A204.1 (cell line): Measurements from ENCODE around the gene CCDC91.
"Not testable (repeated sequence)": the region's sequence is repeated elsewhere in the genome, so short reads cannot be mapped to it uniquely, and the experiment has no call there.

Experiments
- FAIRE-seq: peaks from 2 replicates; lab custom pipeline; 2012; peaks lifted over from hg19 to GRCh38; lab: Jason Lieb, UNC

The CCDC91 gene

DNA sequence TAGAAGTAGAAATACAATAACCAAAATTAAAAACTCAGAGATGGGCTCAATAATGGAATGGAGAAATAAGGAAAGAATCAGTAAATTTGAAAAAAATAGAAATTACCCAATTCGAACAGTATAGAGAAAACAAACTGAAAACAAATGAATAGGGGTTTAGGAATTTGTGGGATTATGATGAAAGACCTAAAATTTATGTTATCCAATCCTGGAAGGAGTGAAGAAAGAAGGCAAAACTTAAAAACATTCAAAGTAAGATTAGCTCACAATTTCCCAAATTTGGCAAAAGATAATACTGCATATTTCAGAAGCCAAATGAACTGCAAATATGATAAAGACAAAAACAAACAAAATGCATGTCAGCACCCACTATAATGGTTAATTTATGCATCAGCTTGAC lies 177.1 kb downstream of the CCDC91 start:
- FAIRE-seq: no peak

DNA sequence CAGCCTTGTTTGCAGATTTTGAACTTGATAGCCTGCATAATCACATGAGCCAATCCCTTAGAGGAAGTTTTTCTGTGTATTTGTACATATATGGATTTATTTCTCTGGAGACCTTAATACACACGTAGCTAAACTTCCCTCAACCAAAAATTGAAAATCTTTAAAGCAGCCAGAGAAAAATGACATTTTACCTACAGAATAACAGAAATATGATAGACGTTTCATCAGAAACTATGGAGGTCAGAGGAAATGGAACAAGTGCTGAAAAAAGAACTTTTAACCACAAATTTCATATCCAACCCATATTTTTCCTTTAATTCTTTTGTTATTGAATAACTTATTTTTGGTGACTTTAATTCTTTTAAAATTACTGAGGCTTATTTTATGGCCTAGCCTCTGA lies 177.7 kb downstream of the CCDC91 start:
- no peak for FAIRE-seq

DNA sequence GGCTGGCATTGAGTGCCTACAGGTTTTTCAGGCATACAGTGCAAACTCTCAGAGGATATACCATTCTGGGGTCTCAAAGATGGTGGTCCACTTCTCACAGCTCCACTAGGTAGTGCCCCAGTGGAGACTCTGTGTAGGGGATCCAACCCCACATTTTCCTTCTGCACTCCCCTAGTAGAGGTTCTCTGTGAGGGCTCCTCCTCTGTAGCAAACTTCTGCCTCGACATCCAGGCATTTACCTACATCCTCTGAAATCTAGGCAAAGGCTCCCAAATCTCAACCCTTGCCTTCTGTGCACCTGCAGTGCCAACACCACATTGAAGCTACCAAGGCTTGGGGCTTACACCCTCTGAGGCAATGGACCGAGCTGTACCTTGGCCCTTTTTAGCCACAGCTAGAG lies 179.2 kb downstream of the CCDC91 start:
- FAIRE-seq: no peak

DNA sequence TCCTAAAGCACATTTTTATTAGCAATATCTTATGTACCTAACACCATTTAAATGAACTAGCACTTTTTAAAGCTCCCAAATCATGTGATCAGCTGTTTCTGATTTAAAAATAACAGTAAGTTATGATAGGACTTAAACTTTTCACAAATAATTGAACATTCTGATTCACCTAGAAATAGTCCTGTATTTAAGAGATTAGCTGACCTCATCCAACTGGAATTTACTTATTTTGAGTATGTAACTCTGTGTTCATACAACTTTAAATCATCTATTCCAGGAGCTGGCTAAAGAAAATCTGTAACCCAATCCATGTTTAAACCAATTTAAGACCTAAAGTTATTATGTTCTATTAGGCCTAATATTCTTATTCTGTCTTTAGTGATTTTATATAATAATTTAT lies 184.3 kb downstream of the CCDC91 start:
- FAIRE-seq: no peak

DNA sequence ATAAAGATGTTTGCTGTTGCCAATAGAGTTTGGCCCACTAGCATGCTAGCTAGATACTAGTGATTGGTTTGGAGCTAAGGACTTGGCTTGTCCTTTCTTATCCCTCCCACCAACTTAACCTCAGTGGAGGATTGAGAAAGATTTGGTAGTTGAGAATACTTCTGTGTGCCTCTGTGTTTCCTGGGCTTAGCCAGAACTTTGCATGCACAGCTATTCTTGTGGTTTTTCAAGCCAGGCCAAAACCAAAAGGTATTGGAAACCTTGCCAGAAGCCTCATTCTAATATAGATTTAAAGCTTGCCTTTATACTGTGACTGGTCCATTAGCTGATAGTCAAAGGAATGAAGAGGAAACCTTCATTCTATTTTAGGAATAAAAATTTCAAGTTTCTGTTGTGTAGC lies 188.5 kb downstream of the CCDC91 start:
- no peak for FAIRE-seq

DNA sequence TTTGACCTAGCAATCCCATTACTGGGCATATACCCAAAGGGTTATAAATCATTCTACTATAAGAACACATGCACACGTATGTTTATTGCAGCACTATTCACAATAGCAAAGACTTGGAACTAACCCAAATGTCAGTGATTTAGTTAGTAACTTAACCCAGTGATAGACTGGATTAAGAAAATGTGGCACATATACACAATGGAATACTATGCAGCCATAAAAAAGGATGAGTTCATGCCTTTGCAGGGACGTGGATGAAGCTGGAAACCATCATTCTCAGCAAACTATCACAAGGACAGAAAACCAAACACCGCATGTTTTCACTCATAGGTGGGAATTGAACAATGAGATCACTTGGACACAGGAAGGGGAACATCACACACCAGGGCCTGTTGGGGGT lies 189.5 kb downstream of the CCDC91 start:
- not testable (repeated sequence) for FAIRE-seq

DNA sequence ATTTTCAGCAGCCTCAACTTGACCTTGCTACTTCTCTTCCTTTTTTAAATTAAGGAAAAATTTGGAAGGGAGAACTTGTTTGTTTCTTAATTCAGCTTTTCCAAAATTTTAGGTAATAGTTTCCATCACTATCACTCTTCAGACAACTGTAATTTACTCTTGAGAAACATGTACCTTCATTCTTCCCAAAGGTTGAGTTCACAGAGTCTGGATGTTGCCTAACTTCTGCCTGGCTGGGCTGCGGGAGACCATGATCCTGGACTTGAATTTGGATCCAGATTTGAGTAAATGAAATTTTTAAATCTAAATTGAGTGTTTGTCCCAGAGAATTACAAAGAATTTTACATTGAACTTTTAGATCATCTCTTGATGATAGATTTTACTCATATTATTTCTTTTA lies 193.1 kb downstream of the CCDC91 start:
- no peak for FAIRE-seq

DNA sequence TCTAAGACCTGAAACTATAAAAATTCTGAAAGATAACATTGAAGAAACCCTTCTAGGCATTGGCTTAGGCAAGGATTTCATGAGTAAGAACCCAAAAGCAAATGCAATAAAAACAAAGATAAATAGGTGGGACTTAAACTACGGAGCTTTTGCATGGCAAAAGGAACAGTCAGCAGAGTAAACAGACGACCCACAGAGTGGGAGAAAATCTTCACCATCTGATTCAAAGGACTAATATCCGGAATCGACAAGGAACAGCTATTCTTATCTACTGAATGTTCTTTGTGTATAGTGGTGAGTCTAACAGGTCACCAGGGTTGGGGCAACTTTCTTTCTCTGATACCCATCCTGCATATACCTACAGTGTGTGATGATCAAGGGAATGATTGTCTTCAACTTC lies 198.6 kb downstream of the CCDC91 start:
- no peak for FAIRE-seq

DNA sequence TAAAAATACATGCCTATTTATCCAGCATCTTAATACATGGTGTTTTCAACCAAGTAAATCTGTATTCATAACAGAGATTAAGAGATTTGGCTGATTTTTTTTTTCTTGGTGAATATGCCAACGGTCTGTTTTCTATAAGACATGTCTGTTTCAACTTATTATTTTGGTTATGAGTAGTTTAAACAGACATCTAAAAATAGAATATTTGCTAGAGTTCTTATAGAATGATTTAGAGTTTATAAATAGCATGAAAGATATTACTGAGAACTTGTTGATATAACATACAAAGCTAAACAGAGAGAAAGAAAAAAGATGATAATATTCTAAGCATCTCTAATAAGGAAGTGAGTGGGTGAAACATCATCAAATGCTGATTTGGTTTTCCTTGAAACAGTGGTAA lies 199.9 kb downstream of the CCDC91 start:
- peak; percentile 65 for FAIRE-seq

DNA sequence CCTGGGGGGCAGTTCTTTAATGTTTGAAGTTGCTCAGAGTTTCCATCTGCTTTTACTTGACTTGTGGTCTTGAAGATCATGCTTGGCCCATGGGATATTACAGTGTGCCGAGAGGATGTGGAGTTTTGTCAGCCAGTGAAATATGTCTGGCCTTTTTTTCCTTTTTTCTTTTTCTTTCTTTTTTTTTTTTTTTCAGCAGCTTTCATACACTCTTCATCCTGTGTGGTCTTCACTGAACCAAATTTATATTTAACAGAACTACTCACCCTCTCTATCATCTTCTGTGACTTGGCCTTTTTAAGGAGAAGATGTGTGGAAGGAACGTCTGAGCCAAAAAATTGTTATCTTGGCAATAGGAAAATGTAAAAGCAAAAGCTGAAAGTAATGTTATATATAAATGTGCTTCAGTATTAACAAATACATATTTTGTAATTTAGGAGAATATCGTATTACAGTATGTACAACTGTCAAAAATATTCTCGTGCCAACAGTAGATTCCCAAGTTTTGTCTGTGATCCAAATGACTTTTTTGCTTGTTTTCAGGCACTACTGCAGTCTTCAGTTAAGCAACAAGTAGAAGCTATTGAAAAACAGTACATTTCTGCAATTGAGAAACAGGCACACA lies 200.6 kb downstream of the CCDC91 start:
- FAIRE-seq: no peak

DNA sequence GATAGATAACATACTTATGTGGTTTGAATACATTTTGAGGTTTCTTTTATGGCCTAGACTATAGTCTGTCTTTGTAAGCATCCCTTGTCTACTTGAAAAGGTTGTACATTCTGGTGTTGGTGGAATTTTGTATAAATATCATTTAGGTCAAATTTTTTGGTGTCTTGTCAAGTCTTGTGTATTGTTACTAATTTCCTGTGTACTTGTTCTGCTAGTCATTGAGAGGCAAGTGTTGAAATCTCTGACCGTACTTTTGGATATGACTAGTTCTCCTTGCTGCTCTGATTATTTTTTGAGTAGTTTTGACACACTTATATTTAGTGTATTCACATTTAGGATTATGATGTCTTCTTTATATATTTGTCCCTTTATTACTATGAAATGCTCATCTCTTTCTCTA lies 219.6 kb downstream of the CCDC91 start:
- no peak for FAIRE-seq

DNA sequence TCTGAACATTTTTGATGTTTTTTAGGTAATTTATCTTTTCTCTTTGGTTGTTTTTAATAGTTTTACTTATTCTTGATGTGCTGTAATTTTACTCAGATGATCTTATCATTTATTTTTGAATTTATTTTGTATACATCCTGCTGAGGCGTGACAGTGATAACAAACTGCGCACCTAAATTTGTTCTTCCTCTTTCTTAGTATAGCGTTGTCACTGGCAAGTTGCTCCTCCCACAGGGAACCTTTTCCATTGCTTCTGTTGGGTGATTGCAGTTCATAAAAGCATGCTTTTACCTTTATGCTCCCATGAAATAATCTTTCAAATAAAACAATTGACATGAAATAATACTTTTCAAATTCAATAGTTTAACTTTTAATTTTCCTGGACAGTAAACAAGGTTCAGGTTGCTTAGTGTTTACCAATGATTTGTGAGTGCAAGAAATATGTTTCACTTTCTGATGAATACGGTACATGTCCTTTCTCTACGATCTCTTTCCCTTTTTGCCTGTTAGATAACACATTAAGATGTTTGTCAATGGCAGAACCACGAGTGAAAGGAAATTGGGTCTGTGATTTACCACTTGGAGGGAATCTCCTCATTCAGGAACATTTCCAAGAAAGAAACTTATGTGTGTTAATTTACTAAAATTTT lies 223.3 kb downstream of the CCDC91 start:
- FAIRE-seq: no peak

DNA sequence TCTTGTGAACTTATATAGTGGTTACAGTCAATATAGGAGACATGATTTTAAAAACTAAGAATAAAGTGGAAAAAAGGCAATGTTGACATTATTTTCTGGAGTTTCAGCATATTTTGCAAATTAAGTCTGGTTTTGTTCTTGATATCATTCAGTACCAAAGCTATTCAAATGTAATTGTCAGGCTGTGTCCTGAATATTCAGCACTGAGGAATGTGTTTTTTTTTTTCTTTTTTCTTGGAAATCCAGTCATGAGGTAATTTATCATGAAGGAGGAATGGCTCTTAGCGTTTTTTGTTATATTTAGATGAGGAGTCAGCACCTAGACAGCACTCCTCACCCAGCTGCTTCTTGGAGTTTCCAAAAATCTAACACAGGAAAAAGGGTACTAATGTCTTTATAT lies 225.5 kb downstream of the CCDC91 start:
- FAIRE-seq: no peak

DNA sequence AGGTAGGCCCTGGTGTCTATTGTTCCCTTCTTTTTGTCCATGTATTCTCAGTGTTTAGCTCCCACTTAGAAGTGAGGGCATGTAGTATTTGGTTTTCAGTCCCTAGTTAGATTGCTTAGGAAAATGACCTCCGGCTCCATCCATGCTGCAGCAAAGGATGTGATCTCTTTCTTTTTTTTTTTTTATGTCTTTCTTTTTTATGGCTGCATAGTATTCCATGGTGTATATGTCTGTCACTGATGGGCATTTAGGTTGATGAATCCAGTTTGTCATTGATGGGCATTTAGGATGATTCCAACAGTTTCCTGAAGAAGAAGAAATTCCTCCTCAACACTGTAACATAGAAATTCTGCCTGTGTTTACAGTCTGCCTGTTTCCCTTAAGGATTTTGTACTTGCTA lies 231.1 kb downstream of the CCDC91 start:
- FAIRE-seq: no peak

DNA sequence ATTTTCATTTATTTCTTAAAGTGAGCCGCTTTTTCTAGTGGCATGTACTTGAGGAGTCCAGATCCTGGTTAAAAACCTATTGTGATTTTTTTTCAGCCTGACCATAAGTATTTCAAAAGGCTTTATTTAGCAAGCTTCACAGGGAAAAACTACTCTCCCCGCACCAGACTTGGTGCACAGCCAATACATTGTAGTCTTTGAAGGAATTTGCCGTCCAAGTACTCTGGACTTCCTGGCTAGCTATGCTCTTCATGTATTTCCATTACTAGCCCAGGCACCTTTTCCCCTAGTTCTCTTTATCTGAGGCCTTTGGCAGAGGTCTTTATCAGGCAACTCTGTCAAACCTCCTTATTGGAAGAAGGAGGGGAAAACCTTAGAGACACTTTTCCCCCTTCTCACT lies 234.7 kb downstream of the CCDC91 start:
- FAIRE-seq: no peak

DNA sequence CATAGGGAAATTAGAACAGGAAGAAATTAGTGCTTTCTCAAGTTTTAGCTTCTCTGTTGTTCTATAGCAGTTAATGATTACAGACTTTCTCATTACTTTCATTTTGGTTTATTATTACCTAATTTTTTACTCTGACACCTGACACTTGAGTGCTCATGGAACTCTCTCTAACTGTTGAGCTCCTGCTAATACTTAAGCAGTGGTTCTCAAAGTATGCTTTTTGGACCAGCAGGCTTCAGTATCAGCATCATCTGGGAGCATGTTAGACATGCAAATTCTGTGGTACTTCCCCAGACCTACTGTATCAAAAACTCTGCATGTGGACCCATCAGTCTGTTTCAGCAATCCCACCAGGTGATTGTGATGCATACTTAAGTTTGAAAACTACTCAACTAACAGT lies 235.3 kb downstream of the CCDC91 start:
- FAIRE-seq: no peak

DNA sequence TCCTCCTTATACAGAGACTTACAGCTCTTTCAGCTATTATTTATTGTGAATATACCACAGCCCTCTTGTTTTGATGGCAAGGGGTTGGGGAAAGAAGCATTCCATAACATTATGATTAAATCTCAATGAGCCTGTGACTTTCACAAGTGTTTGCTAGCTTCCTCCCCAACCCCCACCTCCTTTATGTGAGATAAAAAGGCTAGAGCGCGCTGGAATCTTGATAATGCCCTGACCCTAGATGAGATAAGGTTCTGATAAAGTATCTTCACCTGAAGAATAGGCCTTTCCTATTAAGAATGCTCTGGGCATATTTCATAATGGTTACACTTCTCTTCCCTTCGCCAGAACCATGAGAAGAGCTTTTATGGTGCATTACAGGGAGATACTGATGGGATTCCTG lies 236.8 kb downstream of the CCDC91 start:
- FAIRE-seq: no peak

DNA sequence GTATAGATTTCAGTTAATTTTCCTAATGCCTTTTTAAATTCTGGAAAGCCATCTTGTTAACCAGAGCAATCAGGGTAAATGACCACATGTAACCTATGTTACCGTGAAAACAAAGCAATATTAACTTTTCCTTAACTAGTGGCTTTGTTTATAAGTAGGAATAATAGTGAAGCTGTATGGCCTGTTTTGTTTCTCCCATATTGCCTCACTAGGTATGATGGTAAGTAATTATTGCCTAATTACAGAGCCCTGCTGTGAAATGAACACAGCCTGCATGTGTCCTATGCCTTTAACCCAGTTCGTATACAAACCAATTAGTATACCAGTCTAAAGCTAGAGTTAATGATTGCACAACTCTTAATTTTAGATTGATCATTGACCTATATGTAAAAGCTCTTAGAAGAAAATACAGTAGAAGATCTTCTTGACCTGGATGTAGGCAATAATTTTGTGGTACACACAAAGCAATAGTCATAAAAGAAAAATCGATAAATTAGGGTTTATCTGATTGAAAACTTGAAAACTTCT lies 249.9 kb downstream of the CCDC91 start:
- FAIRE-seq: no peak

DNA sequence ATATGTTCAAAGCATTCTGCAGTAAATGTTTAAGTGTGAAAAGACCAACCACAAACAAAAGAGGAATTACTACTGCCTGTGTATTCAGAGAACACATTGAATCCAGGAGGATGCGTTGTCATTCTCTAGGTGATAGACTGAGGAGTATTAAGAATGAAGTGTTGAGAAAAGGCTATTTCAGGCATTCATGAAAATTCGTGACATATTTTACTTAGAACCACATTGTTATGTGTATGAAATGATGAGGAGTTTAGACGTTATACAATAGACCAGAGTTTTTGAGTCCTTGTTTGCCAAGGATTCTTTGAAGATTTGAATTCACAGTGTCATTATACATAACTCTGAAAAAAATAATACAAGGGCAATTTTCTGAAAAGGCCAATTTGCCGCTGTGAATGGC lies 251.8 kb downstream of the CCDC91 start:
- FAIRE-seq: no peak

DNA sequence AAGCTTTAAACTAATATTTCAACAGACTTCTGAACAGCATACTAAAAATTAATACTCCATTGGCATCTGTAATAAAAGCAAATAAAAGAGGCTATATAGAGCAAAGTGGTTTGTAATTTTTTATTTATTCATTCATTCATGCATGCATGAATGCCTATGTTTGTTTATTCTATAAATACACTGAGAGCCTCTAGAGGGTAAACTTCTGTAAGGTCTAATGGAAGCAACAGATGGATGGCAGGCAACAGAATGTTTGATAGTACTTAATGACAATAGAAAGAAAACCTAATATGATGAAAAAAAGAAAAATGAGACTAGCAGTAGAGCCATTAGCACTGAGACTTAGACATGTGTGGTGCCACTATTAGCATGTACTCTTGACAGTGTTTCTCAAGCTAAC lies 253.1 kb downstream of the CCDC91 start:
- FAIRE-seq: no peak

DNA sequence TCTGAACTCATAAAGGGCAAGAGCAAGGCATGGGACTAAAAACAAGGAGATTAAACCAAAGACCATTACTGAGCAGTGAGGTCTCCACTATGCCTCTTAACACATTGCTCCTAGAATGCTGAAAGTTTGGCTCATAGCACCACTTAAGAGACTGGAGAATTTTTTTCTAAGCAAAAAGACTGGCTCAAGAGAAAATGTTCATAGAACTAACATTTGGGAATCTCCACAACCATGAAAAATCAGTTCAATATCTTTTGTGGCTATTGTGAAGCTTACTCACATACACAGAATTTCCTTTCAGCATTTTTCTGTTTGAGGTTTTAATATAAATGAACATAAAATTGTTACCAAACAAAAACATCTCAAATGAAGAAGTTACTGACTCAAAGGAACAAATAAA lies 255.8 kb downstream of the CCDC91 start:
- FAIRE-seq: no peak

DNA sequence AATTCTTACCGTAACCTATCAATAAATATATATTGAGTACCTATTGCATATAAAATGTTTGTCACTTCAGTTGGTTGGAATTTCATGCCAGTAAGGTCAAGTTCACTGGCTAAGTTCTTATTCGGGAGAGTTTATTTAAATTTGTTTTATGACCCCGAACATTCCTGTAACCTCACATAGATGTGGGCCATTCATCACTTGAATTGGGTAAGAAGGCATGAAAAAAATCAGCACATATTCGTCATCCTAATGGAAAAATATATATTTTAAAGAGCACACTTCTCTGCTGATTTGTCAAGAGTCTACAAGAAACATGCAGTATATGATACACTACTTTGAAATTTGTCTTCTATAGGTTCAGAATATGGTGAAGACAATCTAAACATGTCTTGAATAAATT lies 263.4 kb downstream of the CCDC91 start:
- no peak for FAIRE-seq

DNA sequence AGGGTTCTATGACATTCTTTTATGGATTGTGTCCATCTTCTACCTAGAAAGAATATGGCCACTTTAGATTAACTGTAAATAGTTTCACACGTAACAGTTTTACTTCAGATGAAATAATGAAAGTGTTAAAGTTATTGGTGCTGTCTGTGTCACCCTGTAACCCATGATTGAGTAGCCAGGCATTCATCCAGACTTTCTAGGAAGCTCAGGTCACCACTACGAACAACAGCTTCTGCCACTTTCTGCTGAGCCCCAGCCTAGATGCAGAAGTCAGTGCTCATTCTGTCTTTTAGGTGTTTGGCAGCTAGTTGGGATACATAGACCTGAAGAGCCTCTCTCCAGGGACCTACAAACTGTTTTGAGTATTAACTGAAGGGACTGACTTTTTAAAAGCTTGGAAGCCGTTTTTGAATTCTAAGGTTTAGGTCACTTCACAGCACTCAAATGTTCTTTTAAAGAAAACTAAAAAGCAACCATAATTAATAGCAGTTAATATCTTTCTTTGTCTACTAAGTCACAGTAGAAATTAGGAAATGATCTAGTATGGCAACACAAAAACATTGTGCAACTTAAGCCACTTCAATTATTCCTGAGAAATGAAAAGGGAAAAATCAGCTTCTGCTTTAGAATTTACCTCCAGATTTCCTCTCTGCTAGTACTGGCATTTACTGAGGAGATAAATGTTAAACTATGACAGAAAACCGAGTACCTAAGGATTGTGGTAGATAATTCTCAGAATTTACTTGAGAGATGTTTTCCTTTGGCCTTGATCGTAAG lies 266.9 kb downstream of the CCDC91 start:
- no peak for FAIRE-seq

DNA sequence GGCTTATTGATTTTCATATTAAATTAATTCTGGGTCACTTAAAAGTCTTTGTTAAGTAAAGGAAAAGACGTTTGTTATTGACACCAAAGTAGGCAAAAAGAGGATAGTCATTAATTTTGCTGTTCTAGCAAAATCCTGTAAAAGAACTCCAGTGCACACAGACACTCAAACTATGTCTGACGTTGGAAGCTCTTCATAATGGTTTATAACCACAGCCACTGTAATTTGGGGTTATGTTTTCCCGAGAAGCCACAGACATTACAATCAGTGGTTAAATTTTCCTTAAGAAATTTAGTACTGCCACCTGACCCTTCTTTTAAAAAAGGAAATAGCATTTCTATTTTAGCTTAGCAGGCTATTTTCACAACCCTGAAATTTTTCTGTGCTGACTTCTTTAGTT lies 267.5 kb downstream of the CCDC91 start:
- FAIRE-seq: no peak
